Urothelium cell line (cell line): ENCODE measurements around the gene BRINP1.

ENCODE experiments used
- DNase-seq: peaks from one replicate; pipeline ENCODE4 v3.0.0; 2011; ENCODE audit warnings: low spot score, mixed read lengths
- FAIRE-seq: peaks from 2 replicates; lab custom pipeline; 2011; peaks lifted over from hg19 to GRCh38; lab: Jason Lieb, UNC

Gene BRINP1

GRCh38 chr9:119283078-119283794 lies 86.0 kb downstream of the BRINP1 start:
- DNase-seq: no peak
- no peak for FAIRE-seq

DNA sequence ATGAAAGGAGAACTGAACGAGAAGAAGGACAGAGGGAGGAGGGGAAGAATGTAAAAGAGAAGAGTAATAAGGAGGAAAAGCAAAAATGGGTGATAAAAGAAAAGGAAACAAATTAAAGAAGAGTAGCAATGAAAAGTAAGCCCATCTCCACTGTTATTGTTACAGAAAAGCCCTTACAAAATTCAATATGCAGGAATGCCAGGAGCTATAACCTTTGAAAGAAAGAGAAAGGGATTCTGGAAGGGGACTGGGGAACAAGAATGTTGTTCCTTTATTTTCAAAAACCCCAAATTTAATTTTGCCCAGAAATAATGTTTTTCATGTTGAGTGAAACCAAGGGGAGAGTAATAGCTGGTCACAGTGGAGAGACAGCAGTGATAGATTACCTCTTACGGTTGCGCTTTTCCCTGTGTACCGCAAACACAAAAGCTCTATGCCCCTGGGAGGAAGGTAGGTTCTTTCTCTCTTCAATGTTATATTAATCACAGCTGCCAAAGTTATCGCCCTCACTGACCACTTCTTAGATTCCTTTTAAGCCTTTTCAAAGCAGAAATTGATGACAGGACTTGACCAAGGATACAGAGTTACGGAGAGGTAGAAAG lies 86.7 kb downstream of the BRINP1 start:
- FAIRE-seq (no peak), DNase-seq (no peak)

GRCh38 chr9:119280740-119281485 lies 88.3 kb downstream of the BRINP1 start:
- no peak for DNase-seq
- FAIRE-seq: no peak

GRCh38 chr9:119278171-119278570 lies 91.1 kb downstream of the BRINP1 start:
- FAIRE-seq (no peak), DNase-seq (no peak)

GRCh38 chr9:119273984-119274665 lies 95.1 kb downstream of the BRINP1 start:
- no peak for DNase-seq
- FAIRE-seq: no peak

GRCh38 chr9:119273325-119273904 lies 95.8 kb downstream of the BRINP1 start:
- DNase-seq: no peak
- no peak for FAIRE-seq

DNA sequence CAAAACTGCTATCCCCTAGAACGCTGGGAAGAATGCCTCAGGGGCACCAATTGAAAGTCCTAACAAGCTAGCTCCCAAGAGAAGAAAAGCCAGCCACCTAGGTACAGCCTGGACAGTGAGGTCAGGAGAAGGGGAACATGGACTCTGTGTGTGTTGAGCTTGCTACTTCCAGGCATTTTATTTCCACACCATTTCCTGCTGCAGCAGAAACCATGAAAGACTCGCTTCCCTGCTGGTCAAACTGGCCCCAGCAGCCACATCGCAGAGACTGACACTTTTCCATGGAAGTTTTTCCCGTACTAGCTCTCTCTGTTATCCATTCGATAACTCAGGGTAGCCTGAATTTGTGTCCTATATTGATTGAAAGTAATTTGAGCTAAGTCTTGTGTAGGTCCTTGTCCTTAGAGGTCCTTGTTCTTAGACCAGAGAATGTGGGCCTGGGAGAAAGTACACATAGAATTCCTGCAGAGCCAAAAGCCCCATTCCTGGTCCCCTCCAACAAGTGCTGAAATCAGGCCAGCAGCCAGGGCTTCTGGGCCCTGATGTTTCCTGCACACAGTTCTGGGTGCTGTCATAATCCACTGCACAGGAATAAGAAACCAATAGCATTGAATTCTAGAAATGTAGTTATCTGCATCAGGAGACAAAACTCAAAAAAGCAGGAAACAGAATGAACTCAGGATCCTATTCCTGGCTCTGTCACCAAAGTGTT lies 96.6 kb downstream of the BRINP1 start:
- FAIRE-seq (no peak), DNase-seq (no peak)

- DNase-seq (peak; percentile 5), FAIRE-seq (no peak)
Measured at GRCh38 chr9:119268985-119269384, 100.2 kb downstream of the BRINP1 start.

DNA sequence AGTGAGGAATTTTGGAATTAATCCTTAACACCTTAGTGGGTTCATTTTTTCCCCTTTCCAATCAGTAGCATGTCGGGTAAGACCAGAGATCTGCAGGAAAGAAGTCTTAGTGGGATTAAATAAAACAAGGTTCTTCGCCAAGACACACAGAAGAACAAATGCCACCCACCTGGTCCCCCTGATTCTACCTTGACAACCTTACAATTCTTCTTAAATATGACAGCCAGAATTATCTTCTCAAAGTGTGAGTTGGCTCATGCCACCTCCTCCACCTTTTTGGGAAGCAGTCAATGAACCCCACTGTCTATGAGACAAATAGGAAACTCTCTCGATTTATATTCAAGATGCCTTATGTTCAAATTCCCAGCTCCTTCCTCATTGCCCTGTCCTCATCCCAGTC lies 105.1 kb downstream of the BRINP1 start:
- no peak for FAIRE-seq
- no peak for DNase-seq

- FAIRE-seq: no peak
Measured at GRCh38 chr9:119257592-119257991, 111.6 kb downstream of the BRINP1 start.

GRCh38 chr9:119255116-119255515 lies 114.1 kb downstream of the BRINP1 start:
- DNase-seq: no peak
- FAIRE-seq: no peak

More at GRCh38 chr9:119257592-119257991, 111.6 kb downstream of the BRINP1 start:
- DNase-seq: no peak

- no peak for DNase-seq
- FAIRE-seq: no peak
Measured at GRCh38 chr9:119252671-119253299, 116.5 kb downstream of the BRINP1 start.

GRCh38 chr9:119251936-119252335 lies 117.3 kb downstream of the BRINP1 start:
- FAIRE-seq (no peak), DNase-seq (no peak)

DNA sequence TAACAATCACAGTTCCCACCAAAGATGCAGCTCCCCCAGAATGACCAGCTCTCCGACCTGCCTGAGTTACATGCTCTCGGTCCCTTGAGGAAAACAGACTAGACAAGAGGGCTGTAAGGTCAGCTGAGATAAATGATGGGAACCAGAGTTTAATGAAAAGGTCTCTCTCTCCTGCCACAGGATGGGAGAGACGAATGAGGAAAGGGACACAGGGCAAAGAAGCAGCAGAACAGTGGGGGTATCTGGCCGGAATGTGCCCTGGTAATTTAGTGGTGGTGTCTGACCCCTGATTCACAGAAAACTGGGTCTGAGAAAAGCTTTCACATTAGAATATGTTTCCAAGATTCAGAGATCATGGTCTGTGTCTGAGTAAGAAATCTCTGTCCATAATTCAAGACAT lies 118.5 kb downstream of the BRINP1 start:
- FAIRE-seq (no peak), DNase-seq (no peak)

DNA sequence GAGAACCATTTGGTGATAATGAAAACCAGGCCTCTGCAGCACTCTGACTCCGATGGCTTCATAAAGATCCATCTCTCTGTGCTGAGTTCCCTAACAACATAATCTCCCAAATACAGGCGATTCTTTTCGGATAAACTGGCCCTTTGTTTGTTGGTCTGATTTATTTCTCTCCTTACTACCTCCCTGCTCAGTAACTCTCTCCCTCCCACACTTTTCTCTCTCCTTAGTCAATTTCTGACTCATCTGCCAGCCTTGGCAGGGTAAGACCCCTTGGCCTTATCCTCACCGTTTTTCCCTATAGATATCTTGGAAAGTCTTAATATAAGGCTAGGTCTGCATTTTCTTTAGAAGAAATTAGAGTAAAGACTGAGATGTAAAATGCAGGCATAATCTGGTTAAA lies 128.7 kb downstream of the BRINP1 start:
- DNase-seq (no peak), FAIRE-seq (no peak)

DNA sequence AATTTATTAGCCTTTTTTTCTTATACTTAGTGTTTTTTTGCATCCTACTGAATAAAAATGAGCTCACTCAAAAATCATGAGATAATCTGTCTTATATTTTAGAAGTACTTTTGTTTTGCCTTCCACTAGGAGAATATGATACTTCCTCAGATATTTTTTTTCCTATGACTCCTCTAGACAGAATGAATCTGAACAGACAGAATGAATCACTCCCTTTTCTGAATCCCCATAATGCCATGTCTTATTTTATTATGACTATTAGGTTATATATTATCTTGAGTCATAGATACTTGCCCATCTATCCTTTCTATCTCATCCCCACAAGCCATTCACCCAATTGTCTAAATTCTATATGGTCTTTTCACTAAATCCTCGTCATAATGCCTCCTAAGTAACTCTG lies 134.6 kb downstream of the BRINP1 start:
- FAIRE-seq (no peak), DNase-seq (no peak)

GRCh38 chr9:119227422-119227821 lies 141.8 kb downstream of the BRINP1 start:
- no peak for FAIRE-seq

DNA sequence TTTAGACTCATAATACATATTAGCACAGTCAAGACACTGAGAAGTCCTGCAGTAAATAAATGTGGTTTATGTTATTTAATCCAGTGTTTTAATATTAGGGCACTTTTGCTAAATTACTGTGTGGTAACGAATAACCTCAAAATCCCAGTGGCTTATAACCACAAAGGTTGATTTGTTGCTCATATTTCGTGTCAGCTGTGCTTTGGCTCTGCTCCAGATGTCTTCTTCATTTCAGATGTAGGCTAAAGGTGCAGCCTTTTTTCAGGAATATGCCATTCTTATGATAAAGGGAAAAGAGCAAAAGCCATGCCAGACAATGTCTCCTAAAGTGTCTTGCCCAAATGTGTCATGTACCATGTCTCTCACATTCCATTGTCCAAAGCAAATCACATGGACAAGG lies 144.8 kb downstream of the BRINP1 start:
- FAIRE-seq (no peak), DNase-seq (no peak)

More at GRCh38 chr9:119227422-119227821, 141.8 kb downstream of the BRINP1 start:
- no peak for DNase-seq

DNA sequence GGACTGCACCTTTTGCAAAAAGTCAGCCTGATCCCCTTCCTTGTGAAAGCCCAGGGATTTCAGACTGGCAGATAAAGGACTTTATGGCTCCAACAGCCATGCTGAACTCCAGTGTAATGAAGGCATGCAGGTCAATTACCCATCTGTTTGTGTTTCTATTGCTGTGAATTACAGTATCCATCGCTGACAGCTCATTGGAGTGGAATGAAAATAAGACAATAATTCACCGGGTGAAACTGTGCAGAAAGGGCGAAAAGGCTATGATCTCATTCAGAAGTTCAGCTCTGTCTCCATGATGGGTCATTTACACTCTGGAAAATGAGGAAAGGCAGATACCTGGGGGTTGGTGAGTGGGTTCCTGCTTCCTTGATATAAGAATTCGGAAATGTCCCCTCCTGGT lies 148.0 kb downstream of the BRINP1 start:
- FAIRE-seq (no peak), DNase-seq (no peak)

DNA sequence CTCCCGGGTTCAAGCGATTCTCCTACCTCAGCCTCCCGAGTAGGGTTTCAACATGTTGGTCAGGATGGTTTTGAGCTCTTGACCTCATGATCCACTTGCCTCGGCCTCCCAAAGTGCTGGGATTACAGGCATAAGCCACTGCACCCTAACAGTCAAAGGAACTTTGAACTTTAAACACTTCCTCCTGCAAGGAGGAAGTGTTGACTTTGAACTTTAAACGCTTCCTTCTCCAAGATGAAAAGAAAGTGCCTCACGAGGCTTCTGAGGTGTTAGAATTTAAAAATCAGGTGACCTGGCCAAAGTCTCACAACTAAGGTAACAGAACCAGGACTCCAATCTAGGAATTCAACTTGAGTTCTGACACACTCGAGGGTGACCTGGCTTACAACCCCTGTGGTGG lies 150.9 kb downstream of the BRINP1 start:
- FAIRE-seq: no peak
- no peak for DNase-seq
